ENCODE measurements around the gene PHKB. TPM values are rescaled to one million over a fixed set of nuclear protein-coding genes. Genes with fewer than 3 reads are reported as not detected.

The PHKB gene
- total and polyA plus RNA-seq, 2 donors (not counting 1 experiment from before 2014, with no cell fraction given) = 50.4 to 223 TPM

- no peak overlapping the region for H3K9ac ChIP-seq (ENCODE audit: low read length)
- intact Hi-C loops (cut with micrococcal nuclease) = no loop called here
- WGBS (ENCODE audit: insufficient coverage) = 94% methylated on average over 5 of the region's 8 CpGs
- H3K4me3 ChIP-seq (ENCODE audit: control extremely low read depth in 1 of 5, extremely low read depth in 1 of 5, insufficient read depth in 1 of 5, low read depth in 2 of 5, low read length in 4 of 5) = no peak overlapping the region
- H3K79me2 ChIP-seq (ENCODE audit: control insufficient read depth, insufficient read depth, low read length) = no peaks in the 10 kb centered on the region
- TF ChIP-seq CTCF (IDR thresholded peaks at IDR 0.05) (no peak), EZH2 (IDR thresholded peaks at IDR 0.05; ENCODE audit: borderline replicate concordance, insufficient read depth, low read depth, low read length, poor library complexity, severe bottlenecking) (no peak)
- no peaks in the 10 kb centered on the region for H3K27me3 ChIP-seq (replicated peaks in 1 of 4; ENCODE audit: control extremely low read depth in 1 of 4, control insufficient read depth in 3 of 4, insufficient read depth in 4 of 4, low read length in 3 of 4)
- no peak overlapping the region for H3K4me2 ChIP-seq (replicated peaks; ENCODE audit: low read depth, low read length, poor library complexity, severe bottlenecking)
- CTCF ChIA-PET = no interaction called here
- no peak overlapping the region for H3K27ac ChIP-seq (ENCODE audit: low read length in 2 of 2)
- DNase-seq (no peak), ATAC-seq (ENCODE audit: low read depth) (no peak)
- H2AFZ ChIP-seq (ENCODE audit: insufficient read depth, low read depth, low read length, poor library complexity, severe bottlenecking) = no peak overlapping the region
- peaks cover 0 to 2% (median 0%) of the 10 kb centered on the region in 3 donors for H3K9me3 ChIP-seq (ENCODE audit: control extremely low read depth in 1 of 3, control insufficient read depth in 2 of 3, insufficient read depth in 1 of 3, low read length in 2 of 3)
- H4K20me1 ChIP-seq (ENCODE audit: control insufficient read depth, insufficient read depth, low read length, poor library complexity, severe bottlenecking) = no peaks in the 10 kb centered on the region
- POLR2A ChIA-PET = no interaction called here
- H3K4me1 Mint-ChIP-seq = peaks cover 17% of the 10 kb centered on the region
- no peak overlapping the region for H3K27ac Mint-ChIP-seq
- no peak overlapping the region for H3K4me3 Mint-ChIP-seq
- H3K36me3 ChIP-seq (replicated peaks in 1 of 2; ENCODE audit: control extremely low read depth in 1 of 2, control insufficient read depth in 1 of 2, extremely low read depth in 1 of 2, insufficient read depth in 2 of 2, low read length in 1 of 2) = no peaks in the 10 kb centered on the region
- H3K27me3 Mint-ChIP-seq = peaks cover 4% of the 10 kb centered on the region
- H3K4me1 ChIP-seq (ENCODE audit: control insufficient read depth in 2 of 2, insufficient read depth in 2 of 2, low read length in 2 of 2) = peaks cover 12 to 14% of the 10 kb centered on the region in 2 donors
- no peaks in the 10 kb centered on the region for H3K9me3 Mint-ChIP-seq (ENCODE audit: insufficient read depth)
Observed at GRCh38 chr16:47726031-47726675, 265.0 kb downstream of the PHKB start.

DNA sequence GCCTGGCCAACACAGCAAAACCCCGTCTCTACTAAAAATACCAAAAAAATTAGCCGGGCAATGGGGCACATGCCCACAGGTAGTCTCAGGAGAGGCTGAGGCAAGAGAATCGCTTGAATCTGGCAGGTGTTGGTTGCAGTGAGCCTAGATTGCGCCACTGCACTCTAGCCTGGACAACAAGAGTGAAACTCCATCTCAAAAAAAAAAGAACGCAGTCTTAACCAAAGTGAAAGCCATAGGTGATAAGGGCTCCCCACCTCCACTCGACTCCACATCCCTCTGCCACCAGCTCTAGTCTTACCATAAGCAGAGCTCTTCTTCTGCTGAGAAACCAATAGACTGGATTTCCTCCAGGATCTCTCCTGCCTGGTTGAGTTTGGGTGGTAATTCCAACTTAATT is 266.0 kb downstream of the PHKB start:
- POLR2A ChIA-PET = no interaction called here
- TF ChIP-seq CTCF (IDR thresholded peaks at IDR 0.05) (no peak), EZH2 (IDR thresholded peaks at IDR 0.05; ENCODE audit: borderline replicate concordance, insufficient read depth, low read depth, low read length, poor library complexity, severe bottlenecking) (no peak)
- no peak overlapping the region for H2AFZ ChIP-seq (ENCODE audit: insufficient read depth, low read depth, low read length, poor library complexity, severe bottlenecking)
- H3K4me1 ChIP-seq (ENCODE audit: control insufficient read depth in 2 of 2, insufficient read depth in 2 of 2, low read length in 2 of 2) = peaks cover 12 to 14% of the 10 kb centered on the region in 2 donors
- H3K9me3 Mint-ChIP-seq (ENCODE audit: insufficient read depth) = no peaks in the 10 kb centered on the region
- no peak overlapping the region for H3K27ac Mint-ChIP-seq
- no peak overlapping the region for H3K9ac ChIP-seq (ENCODE audit: low read length)
- peaks cover 9% of the 10 kb centered on the region for H3K27me3 Mint-ChIP-seq
- no peaks in the 10 kb centered on the region for H4K20me1 ChIP-seq (ENCODE audit: control insufficient read depth, insufficient read depth, low read length, poor library complexity, severe bottlenecking)
- H3K9me3 ChIP-seq (ENCODE audit: control extremely low read depth in 1 of 3, control insufficient read depth in 2 of 3, insufficient read depth in 1 of 3, low read length in 2 of 3) = peaks cover 0 to 2% (median 0%) of the 10 kb centered on the region in 3 donors
- DNase-seq = no peak
- no peak overlapping the region for H3K4me2 ChIP-seq (replicated peaks; ENCODE audit: low read depth, low read length, poor library complexity, severe bottlenecking)
- H3K4me1 Mint-ChIP-seq = peaks cover 17% of the 10 kb centered on the region
- H3K79me2 ChIP-seq (ENCODE audit: control insufficient read depth, insufficient read depth, low read length) = no peaks in the 10 kb centered on the region
- H3K27ac ChIP-seq (ENCODE audit: low read length in 2 of 2) = no peak overlapping the region
- peaks cover 0 to 1% (median 0%) of the 10 kb centered on the region in 4 experiments for H3K27me3 ChIP-seq (replicated peaks in 1 of 4; ENCODE audit: control extremely low read depth in 1 of 4, control insufficient read depth in 3 of 4, insufficient read depth in 4 of 4, low read length in 3 of 4)
- no peaks in the 10 kb centered on the region for H3K36me3 ChIP-seq (replicated peaks in 1 of 2; ENCODE audit: control extremely low read depth in 1 of 2, control insufficient read depth in 1 of 2, extremely low read depth in 1 of 2, insufficient read depth in 2 of 2, low read length in 1 of 2)
- no peak overlapping the region for H3K4me3 ChIP-seq (ENCODE audit: control extremely low read depth in 1 of 5, extremely low read depth in 1 of 5, insufficient read depth in 1 of 5, low read depth in 2 of 5, low read length in 4 of 5)
- intact Hi-C loops (cut with micrococcal nuclease) = no loop called here
- no peak overlapping the region for H3K4me3 Mint-ChIP-seq
- CTCF ChIA-PET = no interaction called here
- no peak for ATAC-seq (ENCODE audit: low read depth)
- 96% methylated on average over 3 of the region's 6 CpGs for WGBS (ENCODE audit: insufficient coverage)

All from B cell (primary cell).